Activated CD4-positive, alpha-beta T cell treated with anti-CD3 and anti-CD28 coated beads for 4 hours (primary cell): Measurements from ENCODE around the gene GNPTG.

ENCODE experiments used
- DNase-seq, 2 donors: peaks; one replicate each; pipeline ENCODE4 v3.0.0-alpha.2; 2020

The GNPTG gene

DNA sequence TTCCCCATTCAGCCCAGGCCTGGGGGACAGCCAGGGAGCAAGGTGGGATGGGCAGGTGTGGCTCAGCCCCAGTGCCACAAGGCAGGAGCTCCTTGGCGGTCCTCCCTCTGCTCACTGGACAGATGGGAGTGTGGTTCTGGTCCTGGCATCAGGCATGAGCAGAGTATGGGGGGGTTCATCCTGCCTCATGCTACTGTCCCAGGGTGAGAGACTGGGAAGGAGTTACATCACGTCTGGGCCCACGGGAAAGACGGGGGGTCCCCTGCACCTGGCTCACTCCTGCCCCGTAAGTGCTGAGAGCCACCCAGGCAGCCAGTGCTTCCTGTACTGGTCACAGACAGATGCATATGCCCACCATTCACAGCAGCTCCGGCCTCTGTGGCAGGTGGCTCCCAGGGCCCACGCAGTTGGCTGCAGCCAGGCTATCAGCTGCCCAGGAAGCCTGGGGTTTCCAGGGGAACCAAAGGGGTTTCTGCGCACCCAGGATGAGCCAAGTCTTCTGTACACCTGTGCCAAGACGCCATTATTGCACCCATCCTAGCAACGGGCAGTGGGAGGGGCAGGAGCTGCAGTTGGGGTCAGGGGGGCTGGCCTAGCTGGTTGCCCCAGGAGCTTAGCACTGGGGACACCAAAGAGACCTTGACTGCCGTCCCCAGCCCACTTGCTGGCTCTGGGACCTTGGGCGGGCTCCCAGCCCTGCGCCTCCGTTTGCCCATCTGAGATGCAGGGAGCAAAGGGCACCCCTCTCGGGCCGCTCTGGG is 16.3 kb upstream of the GNPTG start:
- no peak for DNase-seq

DNA sequence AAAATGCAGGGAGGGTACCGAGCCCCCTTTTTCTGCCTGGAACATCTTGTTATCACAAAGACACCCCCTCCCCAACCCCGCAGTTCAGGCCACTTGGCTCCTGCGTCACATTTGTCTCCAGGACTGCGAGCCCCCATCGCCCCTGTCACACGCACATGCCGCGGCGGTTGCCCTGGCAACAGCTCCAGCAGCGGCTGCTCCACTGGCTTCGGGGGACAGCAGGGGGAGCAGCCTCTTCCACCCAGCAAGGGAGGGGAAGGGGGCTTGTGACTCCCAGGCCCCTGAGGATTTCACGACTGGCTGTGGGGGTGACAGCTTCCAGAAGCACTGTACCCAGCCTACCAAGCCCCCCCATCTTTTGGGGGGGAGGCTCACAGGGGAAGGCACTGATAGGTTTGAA is 15.7 kb upstream of the GNPTG start:
- DNase-seq, result no peak

GRCh38 chr16:1336619-1337018 is 15.1 kb upstream of the GNPTG start:
- DNase-seq, result no peak

- DNase-seq, result no peak
Observed at GRCh38 chr16:1337486-1337885, 14.2 kb upstream of the GNPTG start.

GRCh38 chr16:1338119-1338730 is 13.5 kb upstream of the GNPTG start:
- no peak for DNase-seq

DNA sequence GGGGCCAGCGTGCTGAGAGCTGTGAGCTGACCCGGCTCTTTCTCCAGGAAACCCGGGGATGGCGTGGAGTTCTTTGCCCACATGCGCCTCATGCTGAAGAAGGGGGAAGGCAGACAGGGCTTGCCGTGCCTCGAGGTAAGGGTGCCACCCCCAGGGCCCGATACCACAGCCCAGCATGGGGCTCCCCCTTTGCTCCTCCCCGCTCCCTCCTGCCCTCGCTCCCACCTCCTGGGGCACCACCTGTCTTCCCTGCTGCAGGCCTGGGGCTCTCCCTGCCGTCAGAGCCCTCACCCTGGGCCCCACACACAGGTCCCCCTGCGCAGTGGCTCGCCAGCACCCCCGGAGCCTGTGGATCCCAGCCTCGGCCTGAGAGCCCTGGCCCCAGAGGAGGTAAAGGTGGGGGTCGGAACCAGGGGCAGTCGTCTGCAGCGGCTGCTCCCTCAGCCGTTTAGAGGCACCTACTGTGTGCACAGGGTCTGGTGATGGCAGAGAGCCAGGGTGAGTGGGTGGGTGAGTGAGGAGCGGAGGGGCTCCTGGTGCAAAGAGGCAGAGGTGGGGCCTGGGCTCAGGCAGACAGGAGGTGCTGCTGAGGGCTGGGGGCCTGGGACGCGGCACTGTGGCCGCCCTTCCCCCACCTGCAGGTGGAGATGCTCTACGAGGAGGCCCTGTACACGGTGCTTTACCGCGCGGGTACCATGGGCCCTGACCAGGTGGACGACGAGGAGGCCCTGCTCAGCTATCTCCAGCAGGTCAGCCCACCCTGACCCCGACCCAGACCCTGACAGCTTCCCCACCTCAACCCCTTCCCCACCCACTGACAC is 12.7 kb upstream of the GNPTG start:
- DNase-seq, result no peak

DNA sequence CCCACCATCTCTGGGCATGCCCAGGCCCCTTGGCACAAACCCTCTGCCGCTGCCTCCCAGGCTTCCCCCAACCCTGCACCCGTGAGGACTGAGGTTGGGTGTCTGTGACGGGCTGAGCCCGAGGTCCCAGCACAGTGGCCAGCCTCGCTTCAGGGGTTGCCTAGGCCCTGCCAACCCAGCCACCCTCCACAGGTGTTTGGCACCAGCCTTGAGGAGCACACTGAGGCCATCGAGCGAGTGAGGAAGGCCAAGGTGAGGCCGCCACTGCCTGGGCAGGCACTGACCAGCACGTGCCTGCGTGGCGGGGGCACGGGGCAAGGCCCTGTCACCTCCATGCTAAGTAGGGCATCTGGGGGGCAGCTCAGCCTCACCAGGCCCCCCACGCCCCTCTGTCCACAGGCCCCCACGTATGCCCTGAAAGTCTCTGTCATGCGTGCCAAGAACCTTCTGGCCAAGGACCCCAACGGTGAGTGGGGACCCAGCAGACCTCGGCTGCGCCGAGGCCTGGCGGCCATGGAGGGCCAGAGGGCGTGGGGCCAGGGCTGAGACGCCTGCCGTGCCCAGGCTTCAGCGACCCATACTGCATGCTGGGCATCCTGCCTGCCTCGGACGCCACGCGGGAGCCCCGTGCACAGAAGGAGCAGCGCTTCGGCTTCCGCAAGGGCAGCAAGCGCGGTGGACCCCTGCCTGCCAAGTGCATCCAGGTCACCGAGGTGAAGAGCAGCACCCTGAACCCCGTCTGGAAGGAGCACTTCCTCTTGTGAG is 10.8 kb upstream of the GNPTG start:
- DNase-seq, result no peak

GRCh38 chr16:1341495-1342420 is 10.0 kb upstream of the GNPTG start:
- no peak for DNase-seq

DNA sequence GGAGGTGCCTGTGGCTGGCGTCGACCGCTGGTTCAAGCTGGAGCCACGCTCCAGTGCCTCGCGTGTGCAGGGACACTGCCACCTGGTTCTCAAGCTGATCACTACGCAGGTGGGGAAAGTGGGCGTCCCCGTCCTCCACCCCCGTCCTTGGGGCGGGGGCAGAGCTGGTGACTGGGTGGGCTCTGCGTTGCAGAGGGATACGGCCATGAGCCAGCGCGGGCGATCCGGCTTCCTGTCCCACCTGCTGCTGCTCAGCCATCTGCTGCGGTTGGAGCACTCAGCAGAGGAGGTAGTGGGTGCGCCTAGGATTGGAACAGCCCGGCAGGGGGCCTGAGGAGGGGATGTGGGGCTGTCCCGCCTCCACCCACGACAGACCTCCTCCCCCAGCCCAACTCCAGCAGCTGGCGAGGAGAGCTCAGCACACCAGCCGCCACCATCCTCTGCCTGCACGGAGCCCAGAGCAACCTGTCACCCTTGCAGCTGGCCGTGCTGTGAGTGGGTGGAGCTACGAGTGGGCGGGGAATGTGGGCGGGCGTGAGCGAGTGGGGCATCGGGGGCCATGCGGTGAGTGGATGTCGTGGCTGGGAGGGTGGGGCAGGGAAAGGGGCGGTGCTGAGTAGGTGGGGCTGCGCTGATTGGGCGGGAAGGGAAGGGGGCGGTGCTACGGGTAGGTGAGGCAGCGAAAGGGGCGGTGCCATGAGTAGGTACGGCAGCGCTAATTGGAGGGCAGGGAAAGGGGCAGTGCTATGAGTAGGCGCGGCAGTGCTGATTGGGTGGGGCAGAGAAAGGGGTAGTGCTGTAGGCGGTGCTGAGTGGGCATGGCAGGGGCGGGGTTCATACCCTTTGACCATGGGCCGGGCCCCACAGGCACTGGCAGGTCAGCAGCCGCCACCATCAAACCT is 9.0 kb upstream of the GNPTG start:
- DNase-seq, result peak; percentile 92 to 94

GRCh38 chr16:1343428-1344242 is 8.1 kb upstream of the GNPTG start:
- DNase-seq, result no peak

DNA sequence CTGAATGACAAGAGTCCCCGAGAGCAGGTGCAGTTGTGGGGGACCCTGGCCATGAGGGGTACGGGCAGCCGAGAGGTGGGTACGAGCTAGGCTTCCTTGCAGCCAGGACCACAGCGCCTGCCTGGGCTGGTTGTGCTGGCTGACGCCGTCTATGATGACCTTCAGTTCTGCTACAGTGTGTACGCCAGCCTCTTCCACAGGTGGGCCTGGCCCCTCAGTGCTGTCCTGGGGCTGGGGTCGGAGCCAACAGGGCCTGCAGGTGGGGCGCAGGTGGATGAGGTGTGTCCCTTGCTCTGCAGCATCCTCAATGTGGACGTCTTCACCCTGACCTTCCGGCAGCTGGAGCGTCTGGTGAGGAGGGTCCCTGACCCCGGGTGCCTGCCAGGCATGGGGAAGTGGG is 7.2 kb upstream of the GNPTG start:
- DNase-seq, result no peak

- DNase-seq, result no peak
Observed at GRCh38 chr16:1345087-1345486, 6.6 kb upstream of the GNPTG start.

DNA sequence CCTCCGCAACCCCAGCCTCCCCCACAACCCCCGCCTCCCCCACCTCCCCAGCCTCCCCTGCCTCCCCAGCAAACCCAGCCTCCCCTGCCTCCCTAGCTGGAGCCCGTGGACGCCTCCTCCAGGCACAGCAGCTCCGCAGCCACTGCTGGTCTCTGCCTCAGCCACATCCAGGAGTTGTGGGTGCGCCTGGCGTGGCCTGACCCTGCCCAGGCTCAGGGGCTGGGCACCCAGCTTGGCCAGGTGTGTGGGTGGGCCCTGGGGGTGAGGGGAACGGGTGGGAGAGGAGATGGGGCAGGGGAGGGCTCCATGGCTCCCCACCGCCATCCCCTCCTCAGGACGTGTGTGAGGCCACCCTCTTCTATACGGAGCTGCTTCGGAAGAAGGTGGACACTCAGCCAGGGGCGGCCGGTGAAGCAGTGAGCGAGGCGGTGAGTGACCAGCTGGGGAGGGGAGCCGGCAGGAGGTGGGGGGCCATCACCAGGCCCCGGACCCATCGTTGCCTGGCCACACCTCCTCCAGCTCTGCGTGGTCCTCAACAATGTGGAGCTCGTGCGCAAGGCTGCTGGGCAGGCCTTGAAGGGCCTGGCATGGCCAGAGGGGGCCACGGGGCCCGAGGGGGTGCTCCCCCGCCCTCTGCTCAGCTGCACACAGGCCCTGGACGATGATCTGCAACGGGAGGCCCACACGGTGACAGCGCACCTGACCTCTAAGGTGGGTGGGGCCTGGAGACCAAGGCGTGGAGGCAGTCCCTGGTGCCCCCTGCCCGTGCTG is 5.9 kb upstream of the GNPTG start:
- no peak for DNase-seq

DNA sequence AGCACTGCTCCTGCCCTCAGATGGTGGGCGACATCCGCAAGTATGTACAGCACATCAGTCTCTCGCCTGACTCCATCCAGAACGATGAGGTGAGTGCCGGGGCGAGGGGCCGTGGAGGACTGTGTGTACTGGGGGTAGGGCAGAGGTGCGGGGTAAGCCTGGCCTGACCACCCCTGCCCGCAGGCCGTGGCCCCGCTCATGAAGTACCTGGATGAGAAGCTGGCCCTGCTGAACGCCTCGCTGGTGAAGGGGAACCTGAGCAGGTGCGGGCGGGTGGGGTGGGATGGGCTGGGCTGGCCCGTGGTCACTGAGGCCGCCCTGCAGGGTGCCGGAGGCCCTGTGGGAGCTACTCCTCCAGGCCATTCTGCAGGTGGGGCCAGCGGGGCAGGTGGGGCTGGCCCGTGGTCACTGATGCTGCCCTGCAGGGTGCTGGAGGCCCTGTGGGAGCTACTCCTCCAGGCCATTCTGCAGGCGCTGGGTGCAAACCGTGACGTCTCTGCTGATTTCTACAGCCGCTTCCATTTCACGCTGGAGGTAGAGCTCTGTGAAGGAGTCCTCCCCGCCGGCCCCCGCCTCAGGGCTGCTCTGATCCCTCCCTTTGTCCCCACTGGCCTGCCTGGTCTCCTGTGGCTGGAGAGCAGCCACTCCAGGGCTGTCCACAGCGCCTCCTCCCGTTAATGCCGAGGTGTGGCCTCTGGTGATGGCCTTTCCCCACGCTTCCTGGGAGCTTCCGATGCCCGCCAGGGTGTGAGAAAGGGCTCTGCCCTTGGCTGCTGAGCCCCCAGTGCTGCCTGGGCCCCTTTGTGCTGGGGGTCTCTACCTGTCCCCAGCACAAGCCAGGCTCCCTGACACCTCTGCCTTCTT is 5.1 kb upstream of the GNPTG start:
- no peak for DNase-seq

- DNase-seq, result no peak
Observed at GRCh38 chr16:1347286-1347855, 4.4 kb upstream of the GNPTG start.

- DNase-seq, result no peak
Observed at GRCh38 chr16:1347962-1348361, 3.8 kb upstream of the GNPTG start.

- DNase-seq, result no peak
Observed at GRCh38 chr16:1348441-1348840, 3.3 kb upstream of the GNPTG start.

DNA sequence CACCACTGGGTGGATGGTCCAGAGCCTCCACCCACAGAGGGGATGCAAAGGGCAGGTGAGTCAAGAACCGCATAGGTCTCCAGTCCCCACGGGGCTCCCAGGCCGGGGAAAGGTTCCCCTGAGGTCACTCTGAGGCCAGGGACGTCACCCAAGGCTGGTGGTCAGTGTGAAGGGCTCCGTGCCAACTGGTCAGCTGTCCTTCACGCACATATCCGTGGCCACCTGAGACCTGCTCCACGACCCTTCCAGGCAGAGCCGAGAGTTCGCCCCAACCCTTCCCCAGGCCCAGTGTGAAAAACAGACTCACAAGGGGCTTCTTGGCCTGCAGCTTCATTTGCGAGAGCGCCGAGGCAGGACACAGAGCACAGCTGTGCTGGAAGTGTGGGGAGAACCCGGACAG is 2.8 kb upstream of the GNPTG start:
- DNase-seq, result no peak
